K562 (cell line): ENCODE data around the gene SEC63. TPM values are rescaled to one million over a fixed set of nuclear protein-coding genes. Genes with fewer than 3 reads are reported as not detected.

Source experiments
- CGGBP1 ChIP-seq: fragments of 250-450 bp; sonication (Bioruptor Pico); IDR thresholded peaks from 2 replicates; pipeline ENCODE4 v1.9.0; 2021; ENCODE audit warnings: mild to moderate bottlenecking
- CLOCK ChIP-seq: fragments of 250-450 bp; sonication (Bioruptor Pico); IDR thresholded peaks from 2 replicates; pipeline ENCODE4 v1.4.0; 2020; ENCODE audit warnings: mild to moderate bottlenecking, moderate library complexity, borderline replicate concordance
- CTBP1 ChIP-seq: fragments of 450-650 bp; IDR thresholded peaks from 2 replicates; pipeline ENCODE4 v1.6.1; 2016; ENCODE audit warnings: borderline replicate concordance
- ELF1 ChIP-seq: fragments of 200-800 bp; sonication (Bioruptor generic); IDR thresholded peaks from 2 replicates; pipeline ENCODE4 v1.6.1; 2016; ENCODE audit warnings: missing genetic modification characterization, missing compliant biosample characterization
- FOXJ2 ChIP-seq: fragments of 200-800 bp; sonication (Bioruptor generic); IDR thresholded peaks from 2 replicates; pipeline ENCODE4 v1.6.1; 2016; ENCODE audit warnings: missing genetic modification characterization, missing compliant biosample characterization
- GATA2 ChIP-seq: sonication (generic); formaldehyde crosslinking; IDR thresholded peaks from 2 replicates; pipeline ENCODE4 v1.4.0; 2020; ENCODE audit warnings: mild to moderate bottlenecking, missing genetic modification reagents
- HES1 ChIP-seq: fragments of 450-650 bp; IDR thresholded peaks from 2 replicates; pipeline ENCODE4 v1.6.1; 2016; ENCODE audit warnings: low read depth, mild to moderate bottlenecking, moderate library complexity
- IRF2 ChIP-seq: sonication (generic); formaldehyde crosslinking; IDR thresholded peaks from 2 replicates; pipeline ENCODE4 v1.8.1; 2022; ENCODE audit warnings: mild to moderate bottlenecking, missing genetic modification reagents
- MAFF ChIP-seq: IDR thresholded peaks from 2 replicates; pipeline ENCODE4 v1.6.1; 2012; ENCODE audit warnings: low read length, improper control_type of control experiment
- NR3C1 ChIP-seq: sonication (generic); formaldehyde crosslinking; IDR thresholded peaks from 2 replicates; pipeline ENCODE4 v1.8.1; 2022; ENCODE audit warnings: missing genetic modification reagents
- PCBP1 ChIP-seq: fragments of 200-400 bp; formaldehyde crosslinking; IDR thresholded peaks from 2 replicates; pipeline ENCODE4 v1.6.1; 2018; ENCODE audit warnings: mild to moderate bottlenecking, low read depth, low read length; ENCODE audit not compliant: poor library complexity, severe bottlenecking
- PHF20 ChIP-seq: fragments of 450-650 bp; IDR thresholded peaks from 2 replicates; pipeline ENCODE4 v1.6.1; 2018; ENCODE audit not compliant: partially characterized antibody
- PML ChIP-seq: IDR thresholded peaks from 2 replicates; pipeline ENCODE4 v1.6.1; 2012; ENCODE audit warnings: low read length, inconsistent platforms
- POLR2A ChIP-seq: fragments of 450-650 bp; conservative IDR thresholded peaks from 2 replicates; pipeline ENCODE4 v1.6.1; 2016
- SMAD4 ChIP-seq: fragments of 250-450 bp; sonication (Bioruptor Pico); conservative IDR thresholded peaks from 2 replicates; pipeline ENCODE4 v1.8.0; 2021; ENCODE audit warnings: inconsistent platforms, mild to moderate bottlenecking, moderate library complexity
- SP1 ChIP-seq: sonication (generic); formaldehyde crosslinking; IDR thresholded peaks from 2 replicates; pipeline ENCODE4 v1.8.1; 2022; ENCODE audit warnings: mild to moderate bottlenecking, missing genetic modification reagents
- TCF7L2 ChIP-seq: fragments of 150-350 bp; IDR thresholded peaks from 2 replicates; pipeline ENCODE4 v1.6.1; 2016; ENCODE audit warnings: low read depth, mild to moderate bottlenecking, low read length, moderate library complexity
- USF1 ChIP-seq: sonication (generic); formaldehyde crosslinking; IDR thresholded peaks from 2 replicates; pipeline ENCODE4 v1.9.0; 2022; ENCODE audit warnings: mild to moderate bottlenecking, missing genetic modification reagents
- ZBTB2 ChIP-seq: fragments of 450-650 bp; IDR thresholded peaks from 2 replicates; pipeline ENCODE4 v1.6.1; 2016; ENCODE audit warnings: antibody characterized with exemption
- ZBTB5 ChIP-seq: fragments of 450-650 bp; IDR thresholded peaks from 2 replicates; pipeline ENCODE4 v1.6.1; 2017; ENCODE audit warnings: antibody characterized with exemption
- ZNF431 ChIP-seq: sonication (generic); formaldehyde crosslinking; IDR thresholded peaks from 2 replicates; pipeline ENCODE4 v1.8.0; 2022; ENCODE audit warnings: mild to moderate bottlenecking, missing genetic modification reagents
- polyA plus RNA-seq, 8 experiments: library from polyadenylated mRNA; depleted of rRNA in 4 of 8; stranded (reverse) in 5 of 8; unstranded in 3 of 8; fragments of >200 nt; fragmentation: Nextera tagmentation in 2 of 8; fragmentation: Illumina TruSeq in 1 of 8; extraction: Ambion mirVana in 2 of 8; extraction: Trizol in 1 of 8; gene quantifications; 2 replicates each; pipeline versions ENCODE4 v1.2.1 to v1.2.3, GENCODE V29; 2011 to 2014; ENCODE audit warnings: inconsistent platforms in 1 of 8, missing spikeins in 1 of 8
- total RNA-seq, 7 experiments: library from RNA; depleted of rRNA in 6 of 7; stranded (reverse); fragments of >200 nt in 6 of 7; fragmentation: Illumina TruSeq in 2 of 7; extraction: Trizol in 2 of 7; gene quantifications; 2 replicates each; pipeline versions ENCODE4 v1.2.1 to v1.2.3, GENCODE V29; 2011 to 2021; ENCODE audit warnings: low replicate concordance in 1 of 7

Gene SEC63
- total and polyA plus RNA-seq, 9 of the 15 experiments (the other 6 are each of a cell fraction or from before 2014, with no cell fraction given): 13.8 to 74.6 (median 28.4) TPM

GRCh38 chr6:107957909-107958688 lies at the start of gene SEC63 (continued):
- TF ChIP-seq GATA2 (CRISPR knock-in tag): no peak
- TF ChIP-seq FOXJ2 (tag): 0 out of 2 replicates have a peak, but pooled peaks have one; percentile 37
- peak; percentile 90 for TF ChIP-seq POLR2A
- peak; percentile 88 for TF ChIP-seq CGGBP1 (CRISPR knock-in tag)
- no peak; the same call in 1 of the 2 replicates for TF ChIP-seq ELF1 (tag)
- TF ChIP-seq NR3C1: no peak
- TF ChIP-seq CTBP1: 0 out of 2 replicates have a peak, but pooled peaks have one; percentile 15
- no peak for TF ChIP-seq HES1
- no peak for TF ChIP-seq CLOCK (CRISPR knock-in tag)
- peak; percentile 57; the same call in 1 of the 2 replicates for TF ChIP-seq SMAD4
- TF ChIP-seq PCBP1: peak; percentile 30
- peak; percentile 4; the same call in 1 of the 2 replicates for TF ChIP-seq MAFF
- TF ChIP-seq SP1: peak; percentile 72
- TF ChIP-seq ZNF431 (CRISPR knock-in tag): peak; percentile 22; the same call in 1 of the 2 replicates
- TF ChIP-seq ZBTB2: peak; percentile 50; the same call in 1 of the 2 replicates
- TF ChIP-seq TCF7L2: no peak
- no peak for TF ChIP-seq IRF2 (CRISPR knock-in tag)
- no peak for TF ChIP-seq PHF20
- TF ChIP-seq ZBTB5: no peak
- TF ChIP-seq PML: peak; percentile 54
- TF ChIP-seq USF1 (CRISPR knock-in tag): no peak
